H1 (cell line): Measurements from ENCODE around the gene ENKUR. TPM values are rescaled to one million over a fixed set of nuclear protein-coding genes. Genes with fewer than 3 reads are reported as not detected.

ENCODE experiments used
- CTCF ChIA-PET: fragments of 300-600 bp; sonication (Branson Sonifier 250); formaldehyde crosslinking; loops from one replicate; lab custom pipeline; 2021; ENCODE audit not compliant: partially characterized antibody; lab: Charles Lee
- POLR2A ChIA-PET: fragments of 300-600 bp; sonication (Branson Sonifier 250); formaldehyde crosslinking; loops from one replicate; lab custom pipeline; 2021; ENCODE audit warnings: inconsistent platforms; ENCODE audit not compliant: partially characterized antibody; lab: Charles Lee
- DNase-seq, 2 experiments: peaks; one replicate each; pipeline versions ENCODE4 v3.0.0 to v3.0.0-alpha.2; 2010 to 2022; ENCODE audit warnings: low spot score in 2 of 2, low read depth in 1 of 2, mixed read lengths in 1 of 2
- FAIRE-seq: peaks from 2 replicates; lab custom pipeline; 2011; peaks lifted over from hg19 to GRCh38; lab: Jason Lieb, UNC
- H2AFZ ChIP-seq: 2 replicates; pipeline ENCODE4 v1.8.1; 2012; ENCODE audit warnings: low read length, inconsistent platforms
- H2AK5ac ChIP-seq: 2 replicates; pipeline ENCODE4 v1.6.1; 2013; ENCODE audit warnings: low read depth, low read length
- H2BK120ac ChIP-seq: replicated peaks from 2 replicates; pipeline ENCODE3; 2013; ENCODE audit warnings: low read depth, low read length, inconsistent platforms
- H2BK12ac ChIP-seq: 2 replicates; pipeline ENCODE4 v1.6.1; 2013; ENCODE audit warnings: low read depth, low read length
- H2BK15ac ChIP-seq: 2 replicates; pipeline ENCODE4 v1.6.1; 2013; ENCODE audit warnings: low read length
- H2BK20ac ChIP-seq: 2 replicates; pipeline ENCODE4 v1.6.1; 2013; ENCODE audit warnings: low read length
- H2BK5ac ChIP-seq: 2 replicates; pipeline ENCODE4 v1.6.1; 2013; ENCODE audit warnings: low read depth, low read length
- H3K14ac ChIP-seq: 2 replicates; pipeline ENCODE4 v1.6.1; 2013; ENCODE audit warnings: inconsistent platforms; ENCODE audit not compliant: insufficient read length
- H3K18ac ChIP-seq: 2 replicates; pipeline ENCODE4 v1.6.1; 2013; ENCODE audit warnings: low read length; ENCODE audit errors: extremely low read depth
- H3K23ac ChIP-seq: 2 replicates; pipeline ENCODE4 v1.6.1; 2013; ENCODE audit warnings: inconsistent platforms; ENCODE audit not compliant: insufficient read length
- H3K23me2 ChIP-seq: 2 replicates; pipeline ENCODE4 v1.6.1; 2013; ENCODE audit warnings: low read depth, low read length
- H3K27ac ChIP-seq: 2 replicates; pipeline ENCODE4 v1.6.1; 2011; ENCODE audit warnings: low read depth, low read length, inconsistent platforms
- H3K27me3 ChIP-seq, 4 experiments: replicated peaks in 1 of 4; 1 replicate in 1 of 4; 2 replicates in 3 of 4; pipeline versions ENCODE4 v1.6.1 to v1.8.1; 2011 to 2013; ENCODE audit warnings: low read length in 3 of 4, mild to moderate bottlenecking in 3 of 4, inconsistent platforms in 2 of 4, mixed read lengths in 2 of 4, moderate library complexity in 1 of 4; ENCODE audit not compliant: control insufficient read depth in 3 of 4, insufficient read depth in 3 of 4; ENCODE audit errors: extremely low read depth in 1 of 4
- H3K36me3 ChIP-seq, 4 experiments: 2 replicates each; pipeline versions ENCODE4 v1.6.1 to v1.8.1; 2011 to 2013; ENCODE audit warnings: mild to moderate bottlenecking in 4 of 4, low read length in 3 of 4, moderate library complexity in 2 of 4, control low read depth in 1 of 4, inconsistent platforms in 1 of 4; ENCODE audit not compliant: insufficient read depth in 4 of 4, control insufficient read depth in 2 of 4
- H3K4ac ChIP-seq: replicated peaks from 2 replicates; pipeline ENCODE3; 2013; ENCODE audit warnings: low read length, low read depth, mixed read lengths, inconsistent platforms; ENCODE audit not compliant: insufficient read length
- H3K4me1 ChIP-seq, 4 experiments: replicated peaks in 1 of 4; 1 replicate in 1 of 4; 2 replicates in 3 of 4; pipeline versions ENCODE4 v1.6.1 to v1.8.1; 2011 to 2013; ENCODE audit warnings: low read length in 3 of 4, inconsistent platforms in 2 of 4, mixed read lengths in 1 of 4; ENCODE audit not compliant: insufficient read depth in 4 of 4, control insufficient read depth in 3 of 4
- H3K4me2 ChIP-seq, 2 experiments: 2 replicates each; pipeline versions ENCODE4 v1.6.1 to v1.8.1; 2011 to 2013; ENCODE audit warnings: low read depth in 2 of 2, low read length in 2 of 2, control low read depth in 1 of 2, inconsistent platforms in 1 of 2, mild to moderate bottlenecking in 1 of 2; ENCODE audit not compliant: insufficient read depth in 1 of 2
- H3K4me3 ChIP-seq, 4 experiments: fragments of 200-600, 300-600 bp in 1 of 4; sonication (generic), shearing (Covaris generic), sonication (Bioruptor Twin) in 1 of 4; 2 replicates each; pipeline versions ENCODE4 v1.5.1 to v1.8.1; 2011 to 2016; ENCODE audit warnings: low read length in 4 of 4, low read depth in 3 of 4, control low read depth in 2 of 4, inconsistent platforms in 2 of 4, mild to moderate bottlenecking in 2 of 4, mixed read lengths in 1 of 4, moderate library complexity in 1 of 4; ENCODE audit not compliant: insufficient read depth in 2 of 4; ENCODE audit errors: extremely low read depth in 1 of 4
- H3K56ac ChIP-seq: replicated peaks from 2 replicates; pipeline ENCODE3; 2013; ENCODE audit warnings: low read depth, mild to moderate bottlenecking, mixed read lengths, low read length, inconsistent platforms; ENCODE audit not compliant: insufficient read length
- H3K79me1 ChIP-seq: 2 replicates; pipeline ENCODE4 v1.6.1; 2013; ENCODE audit warnings: low read depth, low read length, control low read depth
- H3K79me2 ChIP-seq, 2 experiments: 2 replicates each; pipeline versions ENCODE4 v1.6.1 to v1.8.1; 2012 to 2013; ENCODE audit warnings: low read length in 2 of 2, mild to moderate bottlenecking in 2 of 2, inconsistent platforms in 1 of 2; ENCODE audit not compliant: insufficient read depth in 2 of 2, control insufficient read depth in 1 of 2
- H3K9ac ChIP-seq, 4 experiments: replicated peaks in 1 of 4; 1 replicate in 1 of 4; 2 replicates in 3 of 4; pipeline versions ENCODE4 v1.6.1 to v1.8.1; 2011 to 2013; ENCODE audit warnings: low read depth in 3 of 4, low read length in 3 of 4, control low read depth in 2 of 4, mild to moderate bottlenecking in 2 of 4, moderate library complexity in 2 of 4, inconsistent platforms in 1 of 4; ENCODE audit errors: extremely low read depth in 1 of 4
- H3K9me3 ChIP-seq, 2 experiments: 2 replicates each; pipeline versions ENCODE4 v1.6.1 to v1.8.1; 2012 to 2013; ENCODE audit warnings: mild to moderate bottlenecking in 2 of 2, moderate library complexity in 2 of 2, control low read depth in 1 of 2, inconsistent platforms in 1 of 2, low read depth in 1 of 2, low read length in 1 of 2, mixed read lengths in 1 of 2; ENCODE audit not compliant: insufficient read depth in 2 of 2
- H4K20me1 ChIP-seq, 2 experiments: replicated peaks in 1 of 2; 2 replicates each; pipeline versions ENCODE3 to v1.8.1; 2011 to 2013; ENCODE audit warnings: inconsistent platforms in 2 of 2, low read length in 2 of 2, mild to moderate bottlenecking in 1 of 2; ENCODE audit not compliant: insufficient read depth in 2 of 2, control insufficient read depth in 1 of 2
- H4K5ac ChIP-seq: 2 replicates; pipeline ENCODE4 v1.6.1; 2013; ENCODE audit warnings: low read length, low read depth, mixed read lengths, inconsistent platforms; ENCODE audit not compliant: insufficient read length
- H4K8ac ChIP-seq: 2 replicates; pipeline ENCODE4 v1.8.0; 2013; ENCODE audit warnings: mild to moderate bottlenecking, moderate library complexity, low read length, inconsistent platforms; ENCODE audit not compliant: insufficient read depth; ENCODE audit errors: extremely low read depth
- H4K91ac ChIP-seq: replicated peaks from 2 replicates; pipeline ENCODE3; 2013; ENCODE audit warnings: low read length, mixed read lengths, inconsistent platforms; ENCODE audit not compliant: insufficient read length
- CBX5 ChIP-seq: fragments of 300-800, 300-1000 bp; sonication (generic); IDR thresholded peaks from 2 replicates; pipeline ENCODE4 v1.7.1; 2016; ENCODE audit warnings: antibody characterized with exemption, low read length, low read depth
- CHD1 ChIP-seq: IDR thresholded peaks from 2 replicates; pipeline ENCODE4 v1.6.1; 2012; ENCODE audit warnings: low read depth, low read length, improper control_type of control experiment
- GTF2F1 ChIP-seq: IDR thresholded peaks from 2 replicates; pipeline ENCODE4 v1.6.1; 2012; ENCODE audit warnings: low read depth, low read length, improper control_type of control experiment, borderline replicate concordance
- KDM4A ChIP-seq: IDR thresholded peaks from one replicate; pipeline ENCODE4 v1.7.1; 2012; ENCODE audit warnings: low read depth, mild to moderate bottlenecking, moderate library complexity, low read length, inconsistent platforms; ENCODE audit not compliant: severe bottlenecking
- MAFK ChIP-seq: IDR thresholded peaks from 2 replicates; pipeline ENCODE4 v1.6.1; 2012; ENCODE audit warnings: low read depth, mild to moderate bottlenecking, improper control_type of control experiment, low read length
- WGBS, 2 experiments: shearing (Covaris generic) in 1 of 2; methylation state at CpG; one replicate each; pipeline versions ENCODE4 v1.1.6 to v1.1.7; 2013 to 2015; ENCODE audit warnings: low lambda C conversion rate in 2 of 2, mixed read lengths in 2 of 2, inconsistent platforms in 1 of 2, low coverage in 1 of 2, missing lambda C conversion rate in 1 of 2; ENCODE audit not compliant: insufficient replicate concordance in 2 of 2, insufficient coverage in 1 of 2, insufficient read length in 1 of 2; ENCODE audit errors: extremely low coverage in 1 of 2, missing lambda C conversion rate in 1 of 2; 5-methylcytosine and 5-hydroxymethylcytosine counted together
- polyA plus RNA-seq, 7 experiments: library from polyadenylated mRNA; depleted of rRNA in 3 of 7; stranded (reverse) in 5 of 7; unstranded in 2 of 7; fragments of >200 nt in 5 of 7; fragments of 200-250 nt in 2 of 7; gene quantifications; 1 replicate in 5 of 7; 2 replicates in 1 of 7; 4 replicates in 1 of 7; pipeline versions ENCODE4 v1.2.1 to v1.2.3, GENCODE V29; 2011 to 2013; ENCODE audit warnings: missing spikeins in 2 of 7, mixed read lengths in 2 of 7
- total RNA-seq: library from RNA; stranded (reverse); fragmentation: NEBNext Ultra II Directional; extraction: Animal tissue kit (Norgen Biotek cat#: 25700); gene quantifications from 2 replicates; pipeline ENCODE4 v1.2.1, GENCODE V29; 2021

ENKUR gene
- total and polyA plus RNA-seq, 2 of the 8 experiments (the other 6 are each of a cell fraction or from before 2014, with no cell fraction given), result not detected

GRCh38 chr10:25016376-25017153 is 607 bp upstream of the ENKUR start, which contains the start of gene THNSL1:
Gene THNSL1 (plus strand): TSS chr10:25016612. CDS start chr10:25023224, 6,612 bp downstream.
- peak within 1 kb of the TSS; percentile 38 for H4K5ac ChIP-seq
- H3K4me1 ChIP-seq, result peaks cover 0 to 3% (median 0%) of the 10 kb centered on the region in 4 experiments; a peak in 2 of 7 replicates
- H3K79me2 ChIP-seq, result no peaks in the 10 kb centered on the region
- no peaks in the 10 kb centered on the region for H3K36me3 ChIP-seq
- H2BK20ac ChIP-seq, result no peak within 1 kb of the TSS
- no peak within 1 kb of the TSS for H3K14ac ChIP-seq
- peaks cover 7% of the 10 kb centered on the region for H3K23me2 ChIP-seq
- H3K4me3 ChIP-seq, result peak within 1 kb of the TSS; percentile 56 to 72 (median 68)
- 0 out of 2 replicates have a peak within 1 kb of the TSS, but pooled peaks have one; percentile 2 for H2BK15ac ChIP-seq
- POLR2A ChIA-PET, result interaction anchor here (1.2 to 1.6 kb wide), 4 partner anchors 25 to 147 kb away, joined by 3 to 11 read pairs (median 4); no protein-coding TSS in a partner anchor
- peak within 1 kb of the TSS; percentile 96 for H4K8ac ChIP-seq
- DNase-seq, result peak; percentile 90 to 94
- peak; percentile 52 for FAIRE-seq
- peak within 1 kb of the TSS; percentile 94; the same call in 1 of the 2 replicates for H2AFZ ChIP-seq
- 1% methylated on average over 51 of the region's 69 CpGs; no CpG with 5 or more reads in 1 of the 2 experiments for WGBS, 2 experiments
- no peaks in the 10 kb centered on the region for H4K20me1 ChIP-seq
- peak within 1 kb of the TSS; percentile 94 for H2BK12ac ChIP-seq
- H2BK120ac ChIP-seq, result no peak within 1 kb of the TSS
- CTCF ChIA-PET, result no interaction called here
- peak within 1 kb of the TSS; percentile 71; the same call in 1 of the 2 replicates for H2BK5ac ChIP-seq
- no peaks in the 10 kb centered on the region for H3K27me3 ChIP-seq
- H3K79me1 ChIP-seq, result no peaks in the 10 kb centered on the region
- H2AK5ac ChIP-seq, result no peak within 1 kb of the TSS
- peak within 1 kb of the TSS; percentile 17 for H3K56ac ChIP-seq
- H3K9ac ChIP-seq, result peak within 1 kb of the TSS; percentile 87 to 96 (median 89)
- H3K4me2 ChIP-seq, result peak within 1 kb of the TSS; percentile 80 to 98
- H3K18ac ChIP-seq, result peak within 1 kb of the TSS; percentile 55
- no peak within 1 kb of the TSS for H3K23ac ChIP-seq
- no peak within 1 kb of the TSS for H3K4ac ChIP-seq
- H3K27ac ChIP-seq, result peak within 1 kb of the TSS; percentile 76
- no peaks in the 10 kb centered on the region for H3K9me3 ChIP-seq
- no peak within 1 kb of the TSS for H4K91ac ChIP-seq
- TF ChIP-seq KDM4A (peak; percentile 90), GTF2F1 (peak; percentile 28; the same call in 1 of the 2 replicates), CBX5 (no peak), CHD1 (no peak), MAFK (no peak)
